ENCODE results near the gene PAQR6.

DNA sequence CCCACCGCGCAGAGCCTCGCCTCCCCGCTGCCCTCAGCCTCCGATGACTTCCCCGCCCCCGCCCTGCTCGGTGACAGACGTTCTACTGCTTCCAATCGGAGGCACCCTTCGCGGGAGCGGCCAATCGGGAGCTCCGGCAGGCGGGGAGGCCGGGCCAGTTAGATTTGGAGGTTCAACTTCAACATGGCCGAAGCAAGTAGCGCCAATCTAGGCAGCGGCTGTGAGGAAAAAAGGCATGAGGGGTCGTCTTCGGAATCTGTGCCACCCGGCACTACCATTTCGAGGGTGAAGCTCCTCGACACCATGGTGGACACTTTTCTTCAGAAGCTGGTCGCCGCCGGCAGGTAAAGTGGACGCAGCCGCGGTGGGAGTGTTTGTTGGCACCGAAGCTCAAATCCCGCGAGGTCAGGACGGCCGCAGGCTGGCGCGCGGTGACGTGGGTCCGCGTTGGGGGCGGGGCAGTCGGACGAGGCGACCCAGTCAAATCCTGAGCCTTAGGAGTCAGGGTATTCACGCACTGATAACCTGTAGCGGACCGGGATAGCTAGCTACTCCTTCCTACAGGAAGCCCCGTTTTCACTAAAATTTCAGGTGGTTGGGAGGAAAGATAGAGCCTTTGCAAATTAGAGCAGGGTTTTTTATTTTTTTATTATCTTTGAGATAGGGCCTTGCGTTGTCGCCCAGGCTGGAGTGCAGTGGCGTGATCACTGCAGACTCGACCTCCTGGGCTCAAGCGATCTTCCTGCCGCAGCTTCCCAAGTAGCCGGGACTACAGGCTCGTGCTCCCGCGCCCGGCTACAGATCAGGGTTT, 34.8 kb downstream of the PAQR6 start, which contains the start of gene PMF1:
- peak in 2 of 6 experiments; percentile 8 to 19 for TF ChIP-seq CTCF (IDR thresholded peaks at IDR 0.05)
- peak in 2 of 4 donors; percentile 39 to 67 for TF ChIP-seq POLR2A (IDR thresholded peaks at IDR 0.05)
